Endothelial cell of umbilical vein (primary cell): ENCODE measurements around the gene ETFDH. TPM values are rescaled to one million over a fixed set of nuclear protein-coding genes. Genes with fewer than 3 reads are reported as not detected.
A peak's percentile ranks its signal among the peaks of the same experiment; 100 is the strongest.

Experiments used
- BruUV-seq: library from RNA; stranded (reverse); fragments of 400-500 nt; replicated peaks from 2 replicates; lab custom pipeline; 2021; lab: Mats Ljungman, UMichigan
- CTCF ChIA-PET: fragments of 300-600, 350-600 bp; sonication (Branson Sonifier 250); formaldehyde crosslinking; loops from one replicate; lab custom pipeline; 2021; ENCODE audit warnings: antibody characterized with exemption, inconsistent platforms; lab: Charles Lee
- POLR2A ChIA-PET: fragments of 300-600, 350-600 bp; sonication (Branson Sonifier 250); formaldehyde crosslinking; loops from one replicate; lab custom pipeline; 2021; ENCODE audit warnings: antibody characterized with exemption, inconsistent platforms; lab: Charles Lee
- DNase-seq: peaks from one replicate; pipeline ENCODE4 v3.0.0-alpha.2; 2011; ENCODE audit warnings: low read depth, low spot score
- FAIRE-seq: peaks from 2 replicates; lab custom pipeline; 2011; peaks lifted over from hg19 to GRCh38; lab: Jason Lieb, UNC
- H2AFZ ChIP-seq: 2 replicates; pipeline ENCODE4 v1.6.0; 2012; ENCODE audit warnings: low read depth, low read length, control low read depth, inconsistent platforms
- H3K27ac ChIP-seq: 2 replicates; pipeline ENCODE4 v1.5.1; 2011; ENCODE audit warnings: low read depth, mild to moderate bottlenecking, control low read depth, low read length, moderate library complexity; ENCODE audit not compliant: insufficient read depth
- H3K27me3 ChIP-seq, 2 experiments: 2 replicates each; pipeline versions ENCODE4 v1.6.0 to v1.6.1; 2011; ENCODE audit warnings: low read length in 2 of 2, mixed read lengths in 1 of 2; ENCODE audit not compliant: control insufficient read depth in 2 of 2, insufficient read depth in 2 of 2
- H3K36me3 ChIP-seq, 2 experiments: 2 replicates in 1 of 2; 3 replicates in 1 of 2; pipeline ENCODE4 v1.5.1; 2011; ENCODE audit warnings: low read length in 2 of 2, mild to moderate bottlenecking in 1 of 2, moderate library complexity in 1 of 2; ENCODE audit not compliant: control insufficient read depth in 2 of 2, insufficient read depth in 2 of 2; ENCODE audit errors: extremely low read depth in 1 of 2
- H3K4me1 ChIP-seq: 3 replicates; pipeline ENCODE4 v1.5.1; 2011; ENCODE audit warnings: mild to moderate bottlenecking, low read length; ENCODE audit not compliant: control insufficient read depth, insufficient read depth; ENCODE audit errors: extremely low read depth
- H3K4me2 ChIP-seq: 2 replicates; pipeline ENCODE4 v1.6.1; 2011; ENCODE audit warnings: low read length, control low read depth, mixed read lengths; ENCODE audit not compliant: insufficient read depth
- H3K4me3 ChIP-seq, 3 experiments: fragments of 200-600 bp in 1 of 3; sonication (generic), shearing (Covaris generic) in 1 of 3; replicated peaks in 1 of 3; 2 replicates each; pipeline ENCODE4 v1.5.1; 2011 to 2016; ENCODE audit warnings: control low read depth in 3 of 3, low read length in 3 of 3, mild to moderate bottlenecking in 2 of 3, inconsistent platforms in 1 of 3, low read depth in 1 of 3, moderate library complexity in 1 of 3; ENCODE audit not compliant: insufficient read depth in 1 of 3
- H3K79me2 ChIP-seq: 2 replicates; pipeline ENCODE4 v1.6.0; 2012; ENCODE audit warnings: low read length, inconsistent platforms; ENCODE audit not compliant: control insufficient read depth, insufficient read depth
- H3K9ac ChIP-seq: replicated peaks from 2 replicates; pipeline ENCODE3; 2011; ENCODE audit warnings: low read length, control low read depth; ENCODE audit not compliant: insufficient read depth; ENCODE audit errors: extremely low read depth
- H3K9me1 ChIP-seq: replicated peaks from 3 replicates; pipeline ENCODE4 v1.6.0; 2011; ENCODE audit warnings: mild to moderate bottlenecking, low read length; ENCODE audit not compliant: control insufficient read depth, insufficient read depth; ENCODE audit errors: extremely low read depth
- H3K9me3 ChIP-seq: replicated peaks from 2 replicates; pipeline ENCODE4 v1.5.1; 2012; ENCODE audit warnings: low read length, inconsistent platforms; ENCODE audit not compliant: control insufficient read depth, insufficient read depth
- H4K20me1 ChIP-seq: replicated peaks from 2 replicates; pipeline ENCODE3; 2011; ENCODE audit warnings: mild to moderate bottlenecking, low read length; ENCODE audit not compliant: control insufficient read depth, insufficient read depth; ENCODE audit errors: extremely low read depth
- CTCF ChIP-seq, 2 donors: IDR thresholded peaks; 1 replicate in 1 of 2; 2 replicates in 1 of 2; pipeline ENCODE4 v1.5.1; 2011; ENCODE audit warnings: low read length in 2 of 2, mild to moderate bottlenecking in 2 of 2, moderate library complexity in 2 of 2, control low read depth in 1 of 2, inconsistent platforms in 1 of 2, low read depth in 1 of 2; ENCODE audit not compliant: insufficient read depth in 1 of 2; ENCODE audit errors: extremely low read depth in 1 of 2
- EZH2 ChIP-seq: IDR thresholded peaks from 2 replicates; pipeline ENCODE4 v1.6.1; 2012; ENCODE audit warnings: borderline replicate concordance, low read depth, mild to moderate bottlenecking, moderate library complexity, low read length, inconsistent platforms; ENCODE audit not compliant: severe bottlenecking
- FOS ChIP-seq: IDR thresholded peaks from 2 replicates; pipeline ENCODE4 v1.6.1; 2011; ENCODE audit warnings: mild to moderate bottlenecking, low read length, moderate library complexity, borderline replicate concordance; ENCODE audit not compliant: insufficient read depth
- GATA2 ChIP-seq: IDR thresholded peaks from 2 replicates; pipeline ENCODE4 v1.7.0; 2011; ENCODE audit warnings: low read depth, mild to moderate bottlenecking, moderate library complexity, mixed read lengths, low read length; ENCODE audit not compliant: insufficient read length, insufficient read depth
- JUN ChIP-seq: IDR thresholded peaks from 2 replicates; pipeline ENCODE4 v1.6.1; 2011; ENCODE audit warnings: borderline replicate concordance, low read depth; ENCODE audit not compliant: insufficient read length, insufficient read depth
- MAX ChIP-seq: IDR thresholded peaks from 2 replicates; pipeline ENCODE4 v1.6.1; 2011; ENCODE audit not compliant: insufficient read depth, insufficient read length
- MYC ChIP-seq: IDR thresholded peaks from one replicate; pipeline ENCODE4 v1.6.1; 2011; ENCODE audit warnings: mild to moderate bottlenecking, low read depth, low read length
- POLR2A ChIP-seq: IDR thresholded peaks from 2 replicates; pipeline ENCODE4 v1.6.1; 2012; ENCODE audit warnings: low read depth, mild to moderate bottlenecking, control low read depth, low read length
- POLR2AphosphoS5 ChIP-seq: IDR thresholded peaks from 2 replicates; pipeline ENCODE4 v1.6.1; 2012; ENCODE audit warnings: low read depth, mild to moderate bottlenecking, control low read depth, low read length, moderate library complexity; ENCODE audit not compliant: insufficient read depth
- dilution Hi-C: fragments of 300-500 bp; cut with MboI; formaldehyde crosslinking; loops from one replicate; pipeline ENCODE4 v1.15.0; 2019; ENCODE audit warnings: low sequenced_read_pairs; ENCODE audit not compliant: extremely low pct_ligation_motif_present
- intact Hi-C: fragments of 100-400 bp; cut with micrococcal nuclease; formaldehyde crosslinking; loops from one replicate; pipeline ENCODE4 v1.10.0; 2022
- polyA plus RNA-seq, 4 experiments: library from polyadenylated mRNA; depleted of rRNA in 3 of 4; stranded (reverse) in 3 of 4; unstranded in 1 of 4; fragments of >200 nt; gene quantifications; 2 replicates each; pipeline versions ENCODE4 v1.2.1 to v1.2.3, GENCODE V29; 2011 to 2012; ENCODE audit warnings: missing spikeins in 1 of 4
- total RNA-seq: library from RNA; stranded (reverse); gene quantifications from 2 replicates; pipeline ENCODE4 v1.2.3, GENCODE V29; 2021

Gene ETFDH
- total and polyA plus RNA-seq, 2 donors (not counting 3 experiments of a cell fraction or from before 2014, with no cell fraction given): 17.3 to 22.3 TPM

DNA sequence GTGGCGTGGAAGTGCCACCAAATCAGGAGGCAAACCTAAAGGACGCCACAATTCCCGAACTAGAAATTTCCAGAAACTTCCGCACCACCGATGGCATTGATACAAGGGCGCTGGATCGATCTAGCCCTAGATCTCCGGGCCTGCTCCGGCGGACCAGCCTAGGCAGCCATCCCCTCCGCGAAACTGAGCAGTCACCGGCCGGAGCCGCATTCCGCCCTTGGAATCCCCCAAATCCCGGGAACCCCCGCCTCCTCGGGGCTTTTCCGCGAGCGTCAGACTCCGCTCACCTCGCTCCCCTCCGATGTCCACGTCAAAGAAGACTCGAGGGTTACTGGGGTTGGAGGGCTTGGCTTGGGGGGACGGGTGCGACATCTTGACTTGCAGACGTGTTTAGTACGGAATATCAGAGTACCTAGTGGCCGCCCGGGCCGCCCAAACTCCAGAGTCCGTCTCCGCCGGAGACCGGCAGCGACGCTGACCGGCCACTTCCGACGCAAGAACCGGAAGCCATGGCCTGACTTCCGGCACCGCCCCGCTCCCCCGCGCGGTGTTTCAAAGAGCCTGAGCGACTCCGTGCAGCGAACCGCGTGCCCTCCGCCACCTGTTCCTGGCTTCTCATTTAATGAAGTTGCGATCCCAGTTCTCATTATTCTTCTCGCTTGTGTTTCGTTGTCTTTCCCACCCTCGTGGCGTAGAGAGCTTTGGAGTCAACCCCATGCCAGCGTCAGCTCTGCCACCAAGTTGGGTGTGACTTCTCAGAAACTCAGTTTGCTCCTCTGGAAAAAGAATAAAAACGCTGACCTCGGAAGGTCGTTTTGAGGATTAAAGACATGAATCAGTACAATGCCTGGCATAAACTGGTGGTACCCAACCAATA, 51.1 kb downstream of the ETFDH start, which contains the start of gene PPID:
PPID (minus strand) TSS at position 480 of the 877 bp plus-strand sequence; CDS start at position 372, 108 bp downstream.
- Histone ChIP-seq H3K9me1 (no peaks in the 10 kb centered on the region), H3K9ac (peak within 1 kb of the TSS; percentile 86), H3K9me3 (no peaks in the 10 kb centered on the region), H2AFZ (peak within 1 kb of the TSS; percentile 84), H3K27me3 (no peaks in the 10 kb centered on the region), H3K4me1 (peaks cover 8% of the 10 kb centered on the region), H3K27ac (peak within 1 kb of the TSS; percentile 68), H3K79me2 (peaks cover 23% of the 10 kb centered on the region), H3K4me3 (peak within 1 kb of the TSS; percentile 67 to 87 (median 76)), H3K4me2 (peak within 1 kb of the TSS; percentile 89), H4K20me1 (no peaks in the 10 kb centered on the region), H3K36me3 (peaks cover 4 to 17% of the 10 kb centered on the region in 2 experiments)
- TSS peak; percentile 99 for BruUV-seq
- intact Hi-C loops (loop anchor here (1.0 to 5.0 kb wide), 5 partner anchors 46 to 471 kb away; partner anchors contain the start of genes ETFDH and FNIP2), dilution Hi-C loops (no loop called here)
- ChIA-PET POLR2A (no interaction called here), CTCF (interaction anchor here (0.6 to 2.6 kb wide), 6 partner anchors 12 to 469 kb away, joined by 3 to 16 read pairs (median 4); no protein-coding TSS in a partner anchor)
- FAIRE-seq (peak; percentile 88), DNase-seq (peak; percentile 80)
- TF ChIP-seq GATA2: no peak
- peak; percentile 74 for TF ChIP-seq MAX
- no peak for TF ChIP-seq EZH2
- peak; percentile 93 for TF ChIP-seq POLR2A
- TF ChIP-seq POLR2AphosphoS5: peak; percentile 96
- peak; percentile 32 for TF ChIP-seq MYC
- TF ChIP-seq FOS: no peak
- no peak for TF ChIP-seq CTCF (IDR thresholded peaks at IDR 0.05; ENCODE audit: extremely low read depth in 1 of 2, insufficient read depth in 1 of 2, low read depth in 1 of 2, low read length in 2 of 2)
- TF ChIP-seq JUN: no peak
